ENCODE results near the gene GP1BB. TPM values are rescaled to one million over a fixed set of nuclear protein-coding genes. Genes with fewer than 3 reads are reported as not detected.

The GP1BB gene
- polyA plus RNA-seq, 1 of the 3 experiments (the other 2 are of a cell fraction), result 1.5 TPM

DNA sequence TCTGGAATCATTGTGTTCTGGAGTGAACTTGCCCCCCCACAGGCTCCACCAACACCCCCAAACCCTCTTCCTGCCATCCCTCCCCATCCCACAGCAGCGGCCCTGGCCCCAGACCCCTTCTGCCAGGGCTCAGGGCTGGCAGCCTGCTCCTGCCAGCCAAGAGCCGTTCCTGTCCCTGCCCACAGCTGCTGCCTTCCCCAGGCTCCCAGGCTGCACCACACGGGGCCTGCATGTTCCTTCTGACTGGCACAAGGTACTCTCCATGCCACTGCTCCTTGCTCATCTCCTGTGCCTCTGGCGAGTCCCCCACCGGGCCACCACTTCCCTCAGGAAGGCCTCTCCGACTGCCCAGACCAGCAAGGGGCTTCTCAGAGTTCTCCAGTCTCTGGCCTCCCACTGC is 4.9 kb downstream of the GP1BB start:
- Histone ChIP-seq H3K27me3 (ENCODE audit: insufficient read depth) (no peaks in the 10 kb centered on the region), H3F3A (replicated peaks; ENCODE audit: insufficient read depth) (no peaks in the 10 kb centered on the region), H3K9me3 (no peaks in the 10 kb centered on the region), H3K9ac (no peak overlapping the region), H3K4me3 (ENCODE audit: low read depth in 2 of 2, low read length in 1 of 2) (no peak overlapping the region), H2AFZ (ENCODE audit: low read depth) (no peak overlapping the region), H3K9me2 (no peaks in the 10 kb centered on the region), H3K4me2 (no peak overlapping the region), H3K27ac (ENCODE audit: low read depth in 2 of 2, low read length in 1 of 2) (no peak overlapping the region), H3K4me1 (ENCODE audit: control insufficient read depth in 1 of 2, insufficient read depth in 2 of 2, low read depth in 1 of 2, low read length in 1 of 2) (peaks cover 0 to 26% of the 10 kb centered on the region in 2 experiments; a peak in 1 of 4 replicates), H4K20me1 (ENCODE audit: insufficient read depth) (no peaks in the 10 kb centered on the region), H3K36me3 (replicated peaks in 1 of 2; ENCODE audit: control insufficient read depth in 1 of 2, insufficient read depth in 2 of 2, low read length in 1 of 2) (no peaks in the 10 kb centered on the region), H3K79me2 (ENCODE audit: insufficient read depth) (no peaks in the 10 kb centered on the region)
- ChIA-PET POLR2A (no interaction called here), CTCF (interaction anchor here (4.0 to 5.9 kb wide), 2 partner anchors 163 to 187 kb away, joined by 43 to 297 read pairs; no protein-coding TSS in a partner anchor)
- DNase-seq, result no peak
- TF ChIP-seq SMC3 (IDR thresholded peaks at IDR 0.05; ENCODE audit: low read depth, low read length) (no peak), RFX5 (IDR thresholded peaks at IDR 0.05; ENCODE audit: low read length) (no peak), ELF1 (IDR thresholded peaks at IDR 0.05) (no peak), SIN3A (IDR thresholded peaks at IDR 0.05; ENCODE audit: borderline replicate concordance, low read depth, low read length) (no peak), TCF12 (IDR thresholded peaks at IDR 0.05) (no peak), CHD2 (IDR thresholded peaks at IDR 0.05; ENCODE audit: low read length, partially characterized antibody) (no peak), ZBTB33 (IDR thresholded peaks at IDR 0.05; ENCODE audit: borderline replicate concordance, low read depth) (no peak)
- TF ChIP-seq, protein P1, sequence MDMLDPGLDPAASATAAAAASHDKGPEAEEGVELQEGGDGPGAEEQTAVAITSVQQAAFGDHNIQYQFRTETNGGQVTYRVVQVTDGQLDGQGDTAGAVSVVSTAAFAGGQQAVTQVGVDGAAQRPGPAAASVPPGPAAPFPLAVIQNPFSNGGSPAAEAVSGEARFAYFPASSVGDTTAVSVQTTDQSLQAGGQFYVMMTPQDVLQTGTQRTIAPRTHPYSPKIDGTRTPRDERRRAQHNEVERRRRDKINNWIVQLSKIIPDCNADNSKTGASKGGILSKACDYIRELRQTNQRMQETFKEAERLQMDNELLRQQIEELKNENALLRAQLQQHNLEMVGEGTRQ (IDR thresholded peaks at IDR 0.05; ENCODE audit: borderline replicate concordance, low read depth, low read length), result no peak
- TF ChIP-seq, protein P2, sequence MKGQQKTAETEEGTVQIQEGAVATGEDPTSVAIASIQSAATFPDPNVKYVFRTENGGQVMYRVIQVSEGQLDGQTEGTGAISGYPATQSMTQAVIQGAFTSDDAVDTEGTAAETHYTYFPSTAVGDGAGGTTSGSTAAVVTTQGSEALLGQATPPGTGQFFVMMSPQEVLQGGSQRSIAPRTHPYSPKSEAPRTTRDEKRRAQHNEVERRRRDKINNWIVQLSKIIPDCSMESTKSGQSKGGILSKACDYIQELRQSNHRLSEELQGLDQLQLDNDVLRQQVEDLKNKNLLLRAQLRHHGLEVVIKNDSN (IDR thresholded peaks at IDR 0.05; ENCODE audit: borderline replicate concordance, low read depth), result no peak
- TF ChIP-seq, protein P3, sequence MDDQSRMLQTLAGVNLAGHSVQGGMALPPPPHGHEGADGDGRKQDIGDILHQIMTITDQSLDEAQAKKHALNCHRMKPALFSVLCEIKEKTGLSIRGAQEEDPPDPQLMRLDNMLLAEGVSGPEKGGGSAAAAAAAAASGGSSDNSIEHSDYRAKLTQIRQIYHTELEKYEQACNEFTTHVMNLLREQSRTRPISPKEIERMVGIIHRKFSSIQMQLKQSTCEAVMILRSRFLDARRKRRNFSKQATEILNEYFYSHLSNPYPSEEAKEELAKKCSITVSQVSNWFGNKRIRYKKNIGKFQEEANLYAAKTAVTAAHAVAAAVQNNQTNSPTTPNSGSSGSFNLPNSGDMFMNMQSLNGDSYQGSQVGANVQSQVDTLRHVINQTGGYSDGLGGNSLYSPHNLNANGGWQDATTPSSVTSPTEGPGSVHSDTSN (IDR thresholded peaks at IDR 0.05), result no peak
- 69% methylated on average over 4 of the region's 6 CpGs for WGBS (ENCODE audit: low lambda C conversion rate)

GRCh38 chr22:19728836-19729235 is 5.5 kb downstream of the GP1BB start:
- H3F3A ChIP-seq (replicated peaks; ENCODE audit: insufficient read depth), result no peaks in the 10 kb centered on the region
- no peaks in the 10 kb centered on the region for H3K79me2 ChIP-seq (ENCODE audit: insufficient read depth)
- WGBS (ENCODE audit: low lambda C conversion rate), result 67% methylated on average over 1 of the region's 10 CpGs
- ChIA-PET CTCF (interaction anchor here (4.0 to 5.9 kb wide), 3 partner anchors 148 to 186 kb away, joined by 43 to 297 read pairs (median 64); no protein-coding TSS in a partner anchor), POLR2A (no interaction called here)
- H3K9me2 ChIP-seq, result no peaks in the 10 kb centered on the region
- H3K4me1 ChIP-seq (ENCODE audit: control insufficient read depth in 1 of 2, insufficient read depth in 2 of 2, low read depth in 1 of 2, low read length in 1 of 2), result peaks cover 0 to 26% of the 10 kb centered on the region in 2 experiments; a peak in 1 of 4 replicates
- H3K27me3 ChIP-seq (ENCODE audit: insufficient read depth), result no peaks in the 10 kb centered on the region
- H3K27ac ChIP-seq (ENCODE audit: low read depth in 2 of 2, low read length in 1 of 2), result no peak overlapping the region
- H3K4me3 ChIP-seq (ENCODE audit: low read depth in 2 of 2, low read length in 1 of 2), result no peak overlapping the region
- H4K20me1 ChIP-seq (ENCODE audit: insufficient read depth), result no peaks in the 10 kb centered on the region
- no peak overlapping the region for H2AFZ ChIP-seq (ENCODE audit: low read depth)
- TF ChIP-seq ELF1 (IDR thresholded peaks at IDR 0.05) (no peak), GATA2 (CRISPR knock-in tag; IDR thresholded peaks at IDR 0.05) (peak; percentile 78)
- peak; percentile 66 for DNase-seq
- H3K4me2 ChIP-seq, result no peak overlapping the region
- no peaks in the 10 kb centered on the region for H3K36me3 ChIP-seq (replicated peaks in 1 of 2; ENCODE audit: control insufficient read depth in 1 of 2, insufficient read depth in 2 of 2, low read length in 1 of 2)
- no peak overlapping the region for H3K9ac ChIP-seq
- H3K9me3 ChIP-seq, result no peaks in the 10 kb centered on the region

All from SK-N-SH (cell line).